Bone marrow (tissue), 2 donors: Measurements from ENCODE around the gene TRPM6.

Experiments
- DNase-seq, 2 donors: peaks; one replicate each; lab custom pipeline; 2025; lab: John Stamatoyannopoulos, UW

The TRPM6 gene

DNA sequence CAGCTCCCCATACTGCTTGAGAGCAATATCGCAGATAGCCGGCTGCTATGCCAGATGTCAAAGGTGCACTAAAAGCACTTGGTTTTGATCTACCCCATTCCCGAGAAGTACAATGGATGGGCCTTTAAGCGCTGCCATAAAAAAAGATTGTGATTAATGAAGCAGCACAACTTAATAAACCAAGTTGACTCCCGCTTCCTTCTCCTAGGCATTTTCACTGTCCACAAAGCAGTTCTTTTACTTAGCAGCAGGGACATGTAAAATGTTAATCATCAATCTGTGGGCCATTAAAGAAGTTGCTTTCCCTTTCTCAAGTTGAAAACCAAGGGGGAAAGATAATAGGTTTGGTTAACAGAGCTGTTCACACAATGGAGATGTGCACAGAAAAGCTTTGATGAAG, 176.4 kb downstream of the TRPM6 start:
- DNase-seq: no peak

DNA sequence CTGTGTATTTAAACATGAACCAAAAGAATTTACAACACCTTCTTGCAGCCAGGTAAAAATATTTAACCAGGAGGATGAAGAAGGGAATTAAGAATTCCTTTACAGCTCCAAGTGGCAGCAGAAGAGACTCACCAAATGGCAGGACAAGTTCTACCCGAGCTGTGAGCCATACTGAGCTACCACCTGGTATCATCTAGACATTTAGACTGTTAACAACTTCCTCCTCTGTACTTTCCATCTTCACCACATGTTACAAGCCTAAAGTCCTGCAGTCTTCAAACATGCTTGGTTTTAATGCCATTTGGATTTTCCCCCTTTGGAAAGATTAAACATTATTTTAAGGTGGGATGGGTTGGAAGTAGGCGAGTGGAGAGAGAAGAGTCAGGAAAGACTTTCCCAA, 190.2 kb downstream of the TRPM6 start:
- no peak for DNase-seq

DNA sequence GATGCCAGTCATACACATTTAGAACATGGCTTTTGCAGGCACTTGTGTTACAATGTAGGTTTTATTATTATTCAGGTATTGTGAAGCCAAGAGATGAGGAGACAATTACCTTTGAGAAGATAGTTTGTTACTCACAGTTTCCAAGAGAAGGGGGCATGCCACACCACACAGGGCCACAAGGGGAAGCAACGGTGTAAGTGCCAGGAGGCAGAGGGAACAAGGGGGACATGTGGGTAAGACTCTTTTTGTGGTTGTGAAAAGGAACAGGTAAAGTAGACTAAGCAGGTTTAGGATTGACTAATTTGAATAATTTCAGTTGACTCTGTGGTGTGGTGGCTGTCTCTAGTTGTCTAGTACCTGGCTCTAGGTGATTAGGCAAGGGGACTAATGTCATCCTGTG, 191.2 kb downstream of the TRPM6 start:
- no peak for DNase-seq

DNA sequence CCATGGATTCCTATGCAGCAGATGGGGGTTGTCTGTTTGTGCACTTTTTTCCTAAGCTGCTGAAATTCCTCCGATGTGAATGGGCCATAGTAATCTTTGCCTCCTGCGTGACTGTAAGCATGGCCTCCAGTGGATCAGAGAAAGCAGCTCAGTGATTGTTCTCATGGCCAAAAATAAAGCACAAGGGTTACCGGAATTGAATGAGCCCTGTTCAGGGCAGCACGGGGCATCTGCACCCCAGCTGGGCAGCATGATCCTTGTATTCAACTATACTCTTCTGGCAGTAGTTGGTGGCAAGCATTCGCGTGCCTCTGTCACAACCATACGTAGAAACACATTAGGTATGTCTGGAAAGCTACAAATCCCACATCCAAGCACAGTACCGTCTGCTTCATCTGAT, 196.7 kb downstream of the TRPM6 start:
- no peak for DNase-seq

DNA sequence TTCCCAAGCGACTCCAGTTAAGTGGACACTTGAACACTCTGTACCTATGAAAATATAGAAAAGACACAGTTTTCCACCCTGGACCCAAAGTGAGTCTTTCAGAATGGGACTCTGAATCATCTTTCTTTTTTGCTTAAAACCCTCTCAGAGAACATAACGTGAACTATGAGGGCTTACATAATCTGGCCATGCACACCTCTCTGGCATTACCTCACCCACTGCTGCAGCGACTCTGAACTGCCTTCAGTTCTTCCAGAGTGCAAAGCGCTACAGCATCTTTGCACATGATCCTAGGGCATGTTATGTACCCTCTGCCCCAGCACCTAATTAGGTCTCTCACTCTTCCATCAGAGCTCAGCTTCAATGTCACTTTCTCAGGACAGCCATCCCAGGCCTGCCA, 204.4 kb downstream of the TRPM6 start:
- DNase-seq: no peak

DNA sequence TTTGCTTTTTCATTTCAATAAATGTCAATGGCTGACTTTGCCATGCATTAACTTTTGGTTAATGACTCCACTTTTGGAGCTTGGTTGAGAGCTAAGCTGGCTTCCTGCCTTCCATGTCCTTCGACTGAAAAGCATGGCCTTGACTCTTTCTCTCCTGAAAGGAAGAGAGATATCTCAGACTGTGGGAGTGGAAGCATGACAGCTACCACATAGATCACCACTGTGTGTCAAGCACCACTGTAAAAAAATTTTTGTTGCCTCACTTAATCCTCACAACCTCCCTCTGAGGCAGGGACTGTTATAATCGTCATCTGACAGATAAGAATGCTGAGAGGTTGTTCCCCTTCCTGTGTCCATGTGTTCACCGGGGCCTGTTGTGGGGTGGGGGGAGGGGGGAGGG, 205.8 kb downstream of the TRPM6 start:
- no peak for DNase-seq

DNA sequence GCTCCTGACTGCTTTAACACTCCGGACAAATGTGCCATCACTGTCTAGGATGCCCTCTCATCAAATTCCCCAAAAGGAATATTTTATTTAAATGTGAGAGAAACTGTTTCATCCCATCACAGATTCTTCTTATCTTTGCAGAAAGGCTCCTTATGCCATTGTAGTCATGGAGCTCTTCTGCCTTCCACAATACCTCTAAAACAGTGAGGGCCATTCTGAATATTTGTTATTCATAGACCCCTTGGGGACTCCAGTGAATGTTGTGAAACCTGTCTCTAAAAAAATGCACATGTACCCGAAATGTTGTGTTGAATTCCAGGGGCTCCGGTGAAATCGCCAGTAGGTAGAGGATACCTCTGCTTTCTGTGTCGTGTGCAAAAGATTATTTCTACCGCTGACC, 213.6 kb downstream of the TRPM6 start:
- DNase-seq: no peak
